Measurements from ENCODE around the gene GPR149. TPM values are rescaled to one million over a fixed set of nuclear protein-coding genes. Genes with fewer than 3 reads are reported as not detected.

Gene GPR149
- total RNA-seq, 1 donor from 2014 or later, result not detected

DNA sequence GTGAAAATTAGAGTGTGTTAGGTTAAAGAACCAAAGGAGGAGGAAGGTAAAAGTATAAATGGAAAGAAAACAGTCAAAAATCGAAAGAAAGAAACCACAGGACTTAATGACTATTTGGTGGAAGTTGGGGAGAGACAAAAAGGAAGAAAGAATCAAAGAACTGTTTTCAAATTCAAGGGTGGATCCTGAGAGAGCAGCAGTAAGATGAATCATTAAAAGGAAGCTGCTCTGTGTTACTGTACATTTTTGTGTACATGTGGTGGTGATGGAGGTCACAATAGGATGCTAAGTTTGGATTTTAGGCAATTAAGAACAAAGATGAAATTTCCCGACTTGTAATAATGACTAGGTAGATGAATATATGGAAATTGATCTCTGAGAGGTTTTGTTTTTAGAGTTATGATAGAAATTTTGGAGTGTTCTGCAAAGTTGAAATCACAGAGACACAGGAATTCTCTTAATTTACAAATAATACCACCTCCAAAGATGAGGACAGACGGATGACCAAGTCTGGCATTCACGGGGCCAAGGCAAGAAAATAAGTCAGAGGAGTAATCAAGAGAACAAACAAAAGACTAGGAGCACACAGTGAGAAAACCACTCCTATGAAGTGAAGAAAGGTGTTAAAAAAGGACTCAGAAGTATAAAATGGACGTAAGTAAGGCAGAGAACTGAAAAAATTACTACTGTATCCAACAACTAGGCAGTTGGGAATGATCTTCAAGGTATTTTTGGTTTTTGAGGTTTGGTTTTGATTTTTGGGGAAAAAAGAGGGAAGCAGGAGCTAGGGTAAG is 112.8 kb downstream of the GPR149 start:
- intact Hi-C loops (cut with DNase I), result no loop called here
- no peak overlapping the region for H3K4me3 ChIP-seq
- TF ChIP-seq, protein P1, sequence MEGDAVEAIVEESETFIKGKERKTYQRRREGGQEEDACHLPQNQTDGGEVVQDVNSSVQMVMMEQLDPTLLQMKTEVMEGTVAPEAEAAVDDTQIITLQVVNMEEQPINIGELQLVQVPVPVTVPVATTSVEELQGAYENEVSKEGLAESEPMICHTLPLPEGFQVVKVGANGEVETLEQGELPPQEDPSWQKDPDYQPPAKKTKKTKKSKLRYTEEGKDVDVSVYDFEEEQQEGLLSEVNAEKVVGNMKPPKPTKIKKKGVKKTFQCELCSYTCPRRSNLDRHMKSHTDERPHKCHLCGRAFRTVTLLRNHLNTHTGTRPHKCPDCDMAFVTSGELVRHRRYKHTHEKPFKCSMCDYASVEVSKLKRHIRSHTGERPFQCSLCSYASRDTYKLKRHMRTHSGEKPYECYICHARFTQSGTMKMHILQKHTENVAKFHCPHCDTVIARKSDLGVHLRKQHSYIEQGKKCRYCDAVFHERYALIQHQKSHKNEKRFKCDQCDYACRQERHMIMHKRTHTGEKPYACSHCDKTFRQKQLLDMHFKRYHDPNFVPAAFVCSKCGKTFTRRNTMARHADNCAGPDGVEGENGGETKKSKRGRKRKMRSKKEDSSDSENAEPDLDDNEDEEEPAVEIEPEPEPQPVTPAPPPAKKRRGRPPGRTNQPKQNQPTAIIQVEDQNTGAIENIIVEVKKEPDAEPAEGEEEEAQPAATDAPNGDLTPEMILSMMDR (IDR thresholded peaks at IDR 0.05), result no peak
- no peak overlapping the region for H3K27ac ChIP-seq
- no peaks in the 10 kb centered on the region for H3K9me3 ChIP-seq
- H3K4me1 ChIP-seq, result peaks cover 0 to 8% of the 10 kb centered on the region in 2 donors
- no peaks in the 10 kb centered on the region for H3K27me3 ChIP-seq
- peaks cover 22 to 23% of the 10 kb centered on the region in 2 donors for H3K36me3 ChIP-seq
- no peak for DNase-seq (ENCODE audit: low spot score in 2 of 2)

DNA sequence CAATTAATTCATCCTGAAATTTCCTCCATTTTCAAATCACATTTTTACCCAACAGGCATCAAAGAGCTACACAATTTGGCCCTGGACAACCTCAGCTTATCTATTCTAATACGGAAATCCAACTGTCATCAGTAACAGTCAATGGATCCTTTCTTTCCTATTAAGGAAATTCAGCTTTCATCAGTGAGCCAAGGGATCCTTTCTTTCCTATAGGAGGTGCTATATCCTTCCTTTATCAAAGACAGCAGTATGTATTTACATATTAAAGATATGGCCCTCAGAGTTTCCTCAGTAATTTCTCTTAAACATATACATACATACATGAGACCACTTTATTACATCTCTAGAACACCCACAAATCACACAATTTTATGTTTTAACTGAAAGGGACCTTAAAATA is 115.8 kb downstream of the GPR149 start:
- DNase-seq (ENCODE audit: low spot score in 2 of 2), result no peak
- Histone ChIP-seq H3K27ac (no peak overlapping the region), H3K36me3 (peaks cover 22 to 23% of the 10 kb centered on the region in 2 donors), H3K27me3 (no peaks in the 10 kb centered on the region), H3K4me1 (peaks cover 0 to 2% of the 10 kb centered on the region in 2 donors), H3K9me3 (no peaks in the 10 kb centered on the region), H3K4me3 (no peak overlapping the region)
- intact Hi-C loops (cut with DNase I), result no loop called here
- TF ChIP-seq, protein P1 (IDR thresholded peaks at IDR 0.05), result no peak

DNA sequence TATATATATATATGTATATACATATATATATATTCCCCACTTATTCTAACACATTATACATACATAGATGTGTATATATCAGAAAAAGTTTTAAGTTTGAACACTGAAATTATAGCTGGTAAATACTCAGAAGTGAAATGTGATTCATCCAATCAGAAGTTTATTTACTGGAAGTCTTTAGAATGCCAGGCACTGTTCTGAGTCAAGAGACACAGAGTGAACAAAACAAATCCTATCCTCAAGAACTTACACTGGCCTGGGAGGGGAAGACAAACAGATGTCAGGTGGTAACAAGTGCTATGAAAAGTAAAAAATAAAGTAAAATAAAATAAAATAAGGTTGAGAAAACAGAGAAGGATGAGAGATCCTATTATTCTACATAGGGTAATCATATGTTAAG is 119.2 kb downstream of the GPR149 start:
- no peaks in the 10 kb centered on the region for H3K4me1 ChIP-seq
- H3K27me3 ChIP-seq, result no peaks in the 10 kb centered on the region
- peaks cover 33 to 44% of the 10 kb centered on the region in 2 donors for H3K36me3 ChIP-seq
- H3K9me3 ChIP-seq, result no peaks in the 10 kb centered on the region
- TF ChIP-seq, protein P1 (IDR thresholded peaks at IDR 0.05), result no peak
- no peak for DNase-seq (ENCODE audit: low spot score in 2 of 2)
- H3K4me3 ChIP-seq, result no peak overlapping the region
- no peak overlapping the region for H3K27ac ChIP-seq
- intact Hi-C loops (cut with DNase I), result no loop called here

DNA sequence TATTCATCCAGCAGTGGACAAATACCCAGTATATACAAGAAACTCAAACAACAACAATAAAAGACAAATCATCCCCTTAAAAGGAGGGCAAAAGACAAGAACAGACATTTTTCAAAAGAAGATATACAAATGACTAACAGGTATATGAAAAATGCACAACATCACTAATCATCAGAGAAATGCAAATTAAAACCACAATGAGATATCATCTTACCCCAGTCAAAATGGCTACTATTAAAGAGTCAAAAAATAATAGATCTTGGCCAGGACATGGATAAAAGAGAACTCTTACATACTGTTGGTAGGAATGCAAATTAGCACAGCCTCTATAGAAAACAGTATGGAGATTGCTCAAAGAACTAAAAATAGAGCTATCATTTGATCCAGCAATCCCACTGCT is 122.6 kb downstream of the GPR149 start:
- no peaks in the 10 kb centered on the region for H3K4me1 ChIP-seq
- no peak overlapping the region for H3K4me3 ChIP-seq
- intact Hi-C loops (cut with DNase I), result no loop called here
- no peaks in the 10 kb centered on the region for H3K9me3 ChIP-seq
- no peak for DNase-seq (ENCODE audit: low spot score in 2 of 2)
- H3K27me3 ChIP-seq, result no peaks in the 10 kb centered on the region
- TF ChIP-seq, protein P1 (IDR thresholded peaks at IDR 0.05), result no peak
- no peak overlapping the region for H3K27ac ChIP-seq
- peaks cover 34 to 52% of the 10 kb centered on the region in 2 donors for H3K36me3 ChIP-seq

DNA sequence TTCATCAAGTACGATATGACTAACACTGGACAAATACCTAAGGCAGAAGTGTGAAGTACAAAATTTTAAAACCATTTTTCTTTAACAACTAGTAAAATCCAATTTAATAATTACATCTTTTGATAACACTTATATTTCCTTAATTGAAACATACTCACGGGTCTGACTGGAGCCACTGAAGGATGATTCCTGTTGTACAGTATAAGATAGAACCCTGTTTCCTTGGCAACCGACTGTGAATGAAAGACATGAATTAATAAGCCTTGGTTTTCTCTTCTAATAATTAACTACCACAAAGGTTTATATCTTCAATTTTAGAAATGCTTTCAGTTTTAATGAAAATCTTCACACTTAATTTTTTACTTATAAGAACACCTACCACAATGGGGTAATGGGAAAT is 125.1 kb downstream of the GPR149 start:
- Histone ChIP-seq H3K4me3 (no peak overlapping the region), H3K27me3 (no peaks in the 10 kb centered on the region), H3K36me3 (peaks cover 47 to 76% of the 10 kb centered on the region in 2 donors), H3K27ac (no peak overlapping the region), H3K4me1 (no peaks in the 10 kb centered on the region), H3K9me3 (no peaks in the 10 kb centered on the region)
- TF ChIP-seq, protein P1 (IDR thresholded peaks at IDR 0.05), result no peak
- intact Hi-C loops (cut with DNase I), result no loop called here
- no peak for DNase-seq (ENCODE audit: low spot score in 2 of 2)
